GM18511 (cell line): ENCODE results near the gene TASL.
"Not testable (repeated sequence)": the region's sequence is repeated elsewhere in the genome, so short reads cannot be mapped to it uniquely, and the experiment has no call there.

Experiments
- ATAC-seq: cut with Tn5 transposase; IDR thresholded peaks from one replicate; pipeline ENCODE4 v1.9.1; 2021; ENCODE audit warnings: mild to moderate bottlenecking, moderate library complexity; ENCODE audit not compliant: unreplicated experiment

The TASL gene, protein sequence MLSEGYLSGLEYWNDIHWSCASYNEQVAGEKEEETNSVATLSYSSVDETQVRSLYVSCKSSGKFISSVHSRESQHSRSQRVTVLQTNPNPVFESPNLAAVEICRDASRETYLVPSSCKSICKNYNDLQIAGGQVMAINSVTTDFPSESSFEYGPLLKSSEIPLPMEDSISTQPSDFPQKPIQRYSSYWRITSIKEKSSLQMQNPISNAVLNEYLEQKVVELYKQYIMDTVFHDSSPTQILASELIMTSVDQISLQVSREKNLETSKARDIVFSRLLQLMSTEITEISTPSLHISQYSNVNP

DNA sequence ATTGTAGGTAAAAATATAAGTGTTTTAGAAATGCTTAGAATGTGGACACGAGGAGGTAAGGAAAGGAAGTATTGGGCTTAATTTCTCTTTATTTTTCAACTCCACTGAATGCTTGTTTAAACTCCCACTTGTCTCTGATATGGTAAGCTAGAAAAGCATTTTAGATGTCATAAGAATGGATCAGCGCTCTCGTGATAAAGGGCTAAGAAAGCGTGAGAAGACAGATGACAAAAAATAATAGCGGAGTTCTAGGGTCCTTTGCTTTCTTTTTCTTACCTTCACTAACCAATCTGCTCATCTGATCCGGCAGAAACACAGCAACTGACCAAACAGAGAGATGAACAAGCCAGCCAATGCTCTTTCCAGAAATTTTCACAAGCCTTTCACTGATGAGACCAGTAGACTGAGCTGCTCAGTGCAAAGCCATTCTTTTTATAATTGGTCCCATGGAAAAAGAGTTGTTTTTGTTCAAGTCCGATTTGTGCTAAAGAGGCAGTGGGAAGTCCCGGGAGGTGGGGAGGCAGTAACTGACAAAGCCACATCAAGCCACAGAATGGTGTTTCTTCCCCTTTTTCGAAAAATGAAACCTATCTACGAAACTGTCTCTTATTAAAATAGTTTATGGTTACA, at the start of gene TASL:
TASL (minus strand) TSS at position 405 of the 630 bp plus-strand sequence. CDS start 17,411 bp downstream, outside the sequence.
- ATAC-seq = peak; percentile 83

DNA sequence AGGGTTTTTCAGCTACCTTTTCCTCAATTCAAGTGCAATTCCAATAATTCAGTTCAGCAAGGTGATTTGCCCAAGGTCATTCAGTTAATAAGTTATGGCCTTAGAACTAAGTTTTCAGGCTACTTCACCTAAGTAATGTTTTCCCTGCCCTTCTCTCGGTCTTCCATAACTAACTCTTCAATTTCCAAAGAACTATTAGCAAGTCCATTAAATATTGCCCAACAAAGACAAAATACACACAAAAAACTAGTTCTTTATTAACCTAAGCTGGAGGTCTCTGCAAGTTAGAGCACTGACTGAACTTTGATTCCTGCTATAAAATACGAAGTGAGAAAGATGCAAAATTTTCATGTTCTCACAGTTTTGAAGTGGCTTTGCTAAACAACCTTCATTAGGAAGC, 48.8 kb upstream of the TASL start:
- ATAC-seq = no peak

DNA sequence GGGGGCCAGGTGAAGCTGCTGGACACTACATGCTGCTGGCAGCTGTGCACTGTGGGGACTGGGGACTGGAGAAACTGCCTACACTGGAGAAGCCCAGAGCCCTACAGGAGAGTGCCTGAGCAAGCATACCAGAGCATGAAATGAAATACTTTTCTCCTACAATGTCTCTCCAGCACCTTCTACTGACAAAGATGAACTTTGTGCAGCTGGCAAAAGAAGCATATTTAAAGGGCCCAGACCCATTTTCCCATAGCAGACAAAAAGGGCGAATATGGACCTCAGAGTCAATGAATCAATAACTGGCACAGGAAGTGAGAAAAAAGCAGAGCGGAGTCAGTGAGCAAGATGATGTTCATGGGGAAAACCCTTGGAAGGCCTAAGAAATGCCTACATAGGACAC, 44.8 kb upstream of the TASL start:
- no peak for ATAC-seq

DNA sequence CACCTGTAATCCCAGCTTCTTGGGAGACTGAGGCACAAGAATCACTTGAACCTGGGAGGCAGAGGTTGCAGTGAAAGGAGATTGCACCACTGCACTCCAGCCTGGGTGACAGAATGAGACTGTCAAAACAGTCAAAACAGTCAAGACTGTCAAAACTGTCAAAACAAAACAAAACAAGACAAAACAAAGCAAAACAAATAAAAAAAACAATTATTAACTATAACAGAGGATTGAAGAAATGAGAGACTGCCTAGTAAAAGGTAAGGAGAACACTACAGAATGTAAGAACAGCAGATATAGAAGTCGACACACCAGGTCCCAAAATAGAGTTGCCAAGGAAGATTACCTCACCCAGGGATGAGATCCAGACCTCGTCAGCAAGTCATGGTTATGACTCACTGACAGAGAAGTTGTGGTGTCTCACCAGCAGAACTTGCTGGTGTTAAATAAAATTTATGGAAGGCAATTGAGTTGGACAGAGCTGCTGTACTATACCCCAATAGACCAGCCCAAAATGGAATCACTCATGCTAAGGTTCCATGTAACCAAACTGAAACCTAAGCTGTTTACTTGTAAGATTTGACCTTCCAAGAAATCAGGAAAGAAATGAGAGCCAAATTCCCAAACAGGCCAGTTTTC, 43.5 kb upstream of the TASL start:
- no peak for ATAC-seq

DNA sequence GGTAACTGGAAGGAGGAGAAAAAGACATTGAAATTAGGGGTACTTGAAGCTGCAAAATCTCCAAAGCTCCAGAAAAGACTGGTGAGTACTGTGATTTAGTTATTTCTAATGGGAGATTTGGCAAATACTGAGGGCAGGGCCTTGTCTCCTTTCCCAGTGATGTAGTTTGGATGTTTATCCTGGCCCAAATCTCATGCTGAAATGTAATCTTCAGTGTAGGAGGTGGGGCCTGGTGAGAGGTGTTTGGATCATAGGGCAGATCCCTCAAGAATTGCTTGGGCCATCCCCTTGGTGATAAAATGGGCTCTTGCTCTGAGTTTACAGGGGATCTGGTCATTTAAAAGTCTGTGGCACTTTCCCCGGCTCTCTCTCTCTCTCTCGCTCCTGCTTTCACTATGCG, 42.6 kb upstream of the TASL start:
- ATAC-seq = no peak

DNA sequence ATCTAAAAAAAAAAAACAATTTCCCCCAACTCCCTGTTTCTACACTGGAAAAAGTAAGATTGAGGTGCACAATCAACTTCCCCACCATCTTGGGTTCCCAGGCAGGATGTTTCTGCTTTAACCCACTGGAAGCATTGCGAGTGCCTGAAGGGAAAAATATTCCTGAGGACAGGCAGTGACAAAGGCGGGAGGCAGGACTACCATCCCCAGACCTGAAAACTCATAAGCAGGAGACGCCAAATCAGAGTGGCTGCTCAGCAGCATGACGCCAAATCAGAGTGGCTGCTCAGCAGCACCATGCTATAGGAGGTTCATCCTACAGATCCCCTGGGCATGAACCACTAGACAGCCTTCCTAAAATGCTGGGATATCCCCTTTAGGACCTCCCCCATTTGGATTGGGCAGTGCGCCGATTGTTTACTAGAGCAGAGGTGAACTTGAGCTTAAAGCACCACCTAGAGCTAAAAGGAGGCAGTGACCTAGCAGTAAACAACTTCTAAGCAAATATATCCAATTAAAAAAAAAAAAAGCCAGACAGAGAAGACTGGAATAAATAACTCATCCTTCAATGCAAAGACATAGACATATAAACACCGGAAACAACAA, 40.7 kb upstream of the TASL start:
- no peak for ATAC-seq

DNA sequence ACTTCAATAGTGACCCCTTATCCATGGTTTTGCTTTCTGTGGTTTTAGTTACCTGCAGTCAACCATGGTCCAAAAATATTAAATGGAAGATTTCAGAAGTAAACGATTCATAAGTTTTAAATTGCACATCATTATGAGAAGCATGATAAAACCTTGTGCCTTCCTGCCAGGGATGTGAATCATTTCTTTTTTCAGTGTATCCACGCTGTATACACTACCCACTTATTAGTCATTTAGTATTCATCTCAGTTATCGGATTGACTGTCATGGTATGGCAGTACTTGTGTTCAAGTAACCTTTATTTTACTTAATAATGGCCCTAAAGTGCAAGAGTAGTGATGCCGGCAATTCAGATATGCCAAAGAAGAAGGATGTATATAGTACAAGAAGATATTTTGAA, 37.7 kb upstream of the TASL start:
- ATAC-seq = peak; percentile 63

DNA sequence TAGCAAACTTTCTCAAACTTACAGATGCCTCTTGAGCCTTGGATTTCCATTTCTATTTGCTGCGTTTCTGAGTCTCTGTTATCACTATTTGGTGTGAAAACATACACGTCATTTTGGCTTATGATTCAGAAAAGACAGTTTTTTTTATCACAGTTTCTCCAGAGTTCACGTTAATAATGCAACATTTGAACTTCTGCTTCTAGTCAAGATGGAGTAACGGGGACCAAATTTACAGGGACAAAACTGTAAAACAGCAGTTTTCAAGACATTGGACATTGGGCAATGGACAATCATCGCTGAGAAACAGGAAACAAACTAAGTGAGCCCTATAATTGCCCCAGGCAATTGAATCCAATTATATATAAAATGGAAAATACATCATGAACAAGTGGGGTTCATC, 36.2 kb upstream of the TASL start:
- ATAC-seq = no peak

DNA sequence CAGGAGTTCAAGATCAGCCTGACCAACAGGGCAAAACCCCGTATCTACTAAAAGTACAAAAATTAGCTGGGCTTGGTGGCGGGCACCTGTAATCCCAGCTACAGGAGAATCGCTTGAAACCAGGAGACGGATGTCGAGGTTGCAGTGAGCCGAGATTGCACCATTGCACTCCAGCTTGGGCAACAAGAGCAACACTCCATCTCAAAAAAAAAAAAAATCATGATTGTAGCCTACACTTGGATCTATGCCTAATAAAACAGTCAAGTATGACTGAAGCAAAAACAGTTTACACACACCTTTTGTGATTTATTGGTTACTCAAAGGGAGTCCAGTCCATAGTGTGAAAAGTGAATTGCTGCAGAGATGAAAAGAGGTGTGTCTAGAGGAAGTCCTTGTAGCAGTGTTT, 34.7 kb upstream of the TASL start:
- no peak for ATAC-seq

DNA sequence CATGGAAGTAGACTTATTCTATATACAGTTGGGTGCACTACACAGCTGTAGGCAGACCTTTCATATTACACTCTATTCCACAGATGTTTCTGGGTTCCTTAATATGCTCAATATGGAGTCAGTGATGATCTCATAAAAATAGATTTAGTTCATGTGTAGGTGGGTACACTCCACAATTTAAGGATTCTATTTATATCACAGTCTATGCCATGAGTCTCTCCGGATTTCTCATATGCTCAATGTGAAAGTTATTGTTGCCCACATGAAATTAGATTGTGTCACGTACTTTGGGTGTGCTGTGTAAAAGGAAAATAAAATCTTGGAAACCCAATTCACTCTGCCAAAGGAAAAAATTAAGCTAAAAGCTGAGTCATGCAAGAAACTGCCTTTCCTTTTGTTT, 32.5 kb upstream of the TASL start:
- ATAC-seq = no peak

DNA sequence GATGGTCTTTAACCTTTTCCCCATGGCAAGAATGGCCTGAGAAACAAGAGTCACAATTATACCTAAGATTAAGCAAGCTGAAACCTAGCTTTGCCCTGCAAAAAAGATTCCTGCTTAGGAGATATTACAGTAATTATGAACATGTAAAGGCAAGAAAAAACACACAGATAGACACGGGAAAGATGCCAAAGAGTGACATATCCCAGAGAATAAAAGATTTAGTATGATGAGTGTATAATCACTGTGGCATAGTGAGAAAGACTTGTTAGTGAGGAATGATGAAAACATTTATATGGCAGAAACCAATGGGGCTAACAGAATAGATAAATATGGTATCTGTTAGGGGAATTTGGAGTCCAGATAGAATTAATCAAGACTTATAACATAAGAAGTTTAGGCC, 29.6 kb upstream of the TASL start:
- ATAC-seq = no peak

DNA sequence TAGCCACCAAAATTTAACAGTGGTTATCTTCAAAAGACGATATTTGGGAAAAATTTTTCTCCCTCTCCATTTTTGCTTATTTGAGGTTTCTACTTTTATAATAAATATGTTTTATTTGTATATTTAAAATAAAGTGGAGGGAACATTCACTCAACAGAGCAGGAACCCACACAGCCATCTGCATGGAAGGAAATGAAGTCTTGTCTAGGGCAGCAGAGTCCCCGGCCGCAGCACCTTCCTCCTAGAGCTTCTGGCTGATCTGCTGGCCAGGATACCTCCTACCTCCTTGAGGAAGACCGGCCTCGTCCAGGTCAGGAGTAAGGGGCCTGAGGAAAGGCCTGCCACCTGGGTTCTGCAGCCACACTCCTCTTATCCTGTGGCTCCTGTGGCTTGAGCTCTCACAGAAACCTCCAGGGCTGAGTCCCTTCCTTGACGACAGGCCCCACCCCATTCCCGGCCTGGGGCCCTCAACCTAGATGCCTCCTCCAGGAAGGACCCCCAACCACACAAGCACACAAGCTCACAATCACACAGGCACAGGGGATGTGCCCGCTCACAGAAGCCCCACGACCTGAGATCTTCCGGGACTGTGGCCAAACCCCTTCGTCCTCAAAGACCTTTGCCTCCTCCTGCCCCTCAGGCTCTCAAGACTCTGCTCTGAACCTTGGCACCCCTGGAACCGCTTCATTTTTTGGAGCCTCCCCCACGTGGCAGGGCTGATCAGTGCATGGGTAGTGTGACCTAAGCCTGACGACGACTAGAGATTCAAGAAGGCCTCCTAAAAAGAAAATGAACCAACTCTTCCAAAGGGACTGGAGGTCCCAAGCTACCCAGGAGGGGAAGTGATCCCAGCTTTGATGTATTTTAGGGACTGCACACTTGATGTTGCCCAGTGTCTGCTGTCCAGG, 23.0 kb upstream of the TASL start:
- ATAC-seq = not testable (repeated sequence)

DNA sequence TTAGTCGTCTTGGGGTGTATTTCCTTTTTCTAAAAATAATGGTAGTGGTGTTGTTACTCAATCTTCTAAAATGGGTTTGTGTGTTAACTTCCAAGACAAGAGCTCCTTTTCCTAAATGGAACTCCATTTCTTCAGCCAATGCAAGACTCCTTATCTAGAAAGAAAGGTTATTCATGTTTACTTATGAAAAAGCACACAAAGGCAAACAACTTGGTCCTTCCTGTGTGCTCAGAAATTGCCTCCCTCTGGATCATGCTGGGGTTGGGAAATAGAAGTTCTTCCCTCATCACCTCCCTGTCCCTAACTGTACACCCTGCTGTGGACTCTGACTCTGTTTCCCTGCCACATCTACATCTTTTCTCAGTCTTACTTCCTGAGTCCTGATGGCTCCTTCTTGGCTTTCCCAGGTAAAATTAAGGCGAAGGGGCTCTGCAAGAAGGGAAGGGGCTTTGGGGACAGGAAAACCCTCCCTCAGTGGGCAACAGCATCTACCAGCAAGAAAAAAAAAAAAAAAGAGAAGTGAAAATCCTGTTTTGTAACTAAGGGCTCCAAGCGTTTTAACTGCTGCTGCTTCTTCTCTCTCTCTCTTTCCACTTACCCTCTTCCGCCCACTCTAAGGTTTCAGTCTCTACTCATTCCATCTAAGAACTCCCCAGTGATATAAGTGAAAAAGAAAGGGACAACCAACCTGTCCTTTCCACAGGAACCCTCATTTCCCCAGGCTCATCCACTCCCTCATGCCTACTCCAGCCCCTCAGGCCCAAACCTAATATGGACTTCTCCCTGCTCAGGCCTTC, 19.8 kb upstream of the TASL start:
- ATAC-seq = peak; percentile 84

DNA sequence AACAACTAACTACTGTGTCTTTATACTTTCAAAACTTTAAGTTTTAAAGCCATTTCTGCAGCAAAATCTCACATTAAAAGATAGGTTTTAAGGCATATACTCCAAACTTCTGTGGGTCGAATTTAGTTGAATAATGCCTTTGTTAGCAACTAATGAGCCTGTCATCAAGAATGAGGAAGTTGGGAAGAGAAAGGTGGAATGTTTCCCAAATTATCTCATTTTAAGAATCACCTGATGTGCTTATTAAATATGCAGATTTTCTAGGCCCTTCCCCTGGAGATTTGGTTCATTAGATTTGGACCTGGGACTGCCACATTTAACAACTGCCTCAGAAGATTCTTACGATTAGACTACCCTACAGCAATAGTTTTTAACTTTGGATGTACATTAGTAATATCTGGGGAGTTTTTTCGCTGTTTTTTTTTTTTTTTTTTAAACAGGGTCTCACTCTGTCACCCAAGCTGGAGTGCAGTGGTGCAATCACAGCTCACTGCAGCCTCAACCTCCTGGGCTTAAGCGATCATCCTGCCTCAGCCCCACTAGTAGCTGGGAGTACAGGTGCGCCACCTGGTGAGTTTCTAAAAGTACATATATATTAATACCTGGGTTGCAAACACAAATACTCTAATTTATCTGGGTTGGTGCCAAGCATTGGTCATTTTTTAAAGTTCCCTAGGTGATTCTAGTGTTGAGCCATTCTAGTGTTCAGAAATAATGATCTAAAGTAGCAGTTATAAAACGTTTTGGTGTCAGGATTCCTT, 16.1 kb upstream of the TASL start:
- peak; percentile 44 for ATAC-seq

DNA sequence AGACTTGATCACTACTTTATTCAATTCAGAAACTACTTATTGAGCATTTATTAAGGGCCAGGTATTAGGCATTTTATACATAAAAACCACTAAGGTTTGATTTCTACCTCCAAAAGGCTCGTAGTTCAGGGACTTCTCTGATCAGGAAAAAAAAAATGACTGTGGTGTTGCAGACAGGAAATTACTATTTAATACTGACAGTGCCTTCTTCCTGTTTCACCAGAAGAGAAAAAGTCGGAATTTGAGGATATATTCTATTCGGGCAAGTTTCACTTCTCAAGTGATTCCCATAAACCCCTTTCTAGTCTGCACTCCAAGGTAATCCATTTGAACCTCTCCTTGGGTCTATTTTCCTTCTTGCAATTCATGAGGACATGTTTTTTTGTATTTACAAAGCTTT, 15.3 kb upstream of the TASL start:
- ATAC-seq = no peak

DNA sequence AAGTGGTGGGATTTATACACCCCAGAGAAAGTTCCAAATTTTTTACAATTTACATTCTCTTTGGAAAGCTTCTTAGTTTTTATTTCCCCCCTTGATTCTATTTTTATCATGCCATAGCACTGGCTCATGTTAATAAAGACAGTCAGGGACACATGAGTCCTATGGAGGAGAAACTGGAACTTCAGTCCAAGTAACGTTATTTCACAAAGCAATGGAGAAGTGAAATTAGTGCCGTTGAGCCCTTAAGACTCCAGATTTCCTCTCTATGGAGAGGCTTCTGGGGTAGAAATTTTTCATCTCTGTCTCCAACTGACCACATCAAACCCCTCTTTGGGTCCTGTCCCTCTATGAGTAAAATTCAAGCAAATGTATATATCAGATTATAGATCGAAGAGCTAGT, 12.8 kb upstream of the TASL start:
- no peak for ATAC-seq

DNA sequence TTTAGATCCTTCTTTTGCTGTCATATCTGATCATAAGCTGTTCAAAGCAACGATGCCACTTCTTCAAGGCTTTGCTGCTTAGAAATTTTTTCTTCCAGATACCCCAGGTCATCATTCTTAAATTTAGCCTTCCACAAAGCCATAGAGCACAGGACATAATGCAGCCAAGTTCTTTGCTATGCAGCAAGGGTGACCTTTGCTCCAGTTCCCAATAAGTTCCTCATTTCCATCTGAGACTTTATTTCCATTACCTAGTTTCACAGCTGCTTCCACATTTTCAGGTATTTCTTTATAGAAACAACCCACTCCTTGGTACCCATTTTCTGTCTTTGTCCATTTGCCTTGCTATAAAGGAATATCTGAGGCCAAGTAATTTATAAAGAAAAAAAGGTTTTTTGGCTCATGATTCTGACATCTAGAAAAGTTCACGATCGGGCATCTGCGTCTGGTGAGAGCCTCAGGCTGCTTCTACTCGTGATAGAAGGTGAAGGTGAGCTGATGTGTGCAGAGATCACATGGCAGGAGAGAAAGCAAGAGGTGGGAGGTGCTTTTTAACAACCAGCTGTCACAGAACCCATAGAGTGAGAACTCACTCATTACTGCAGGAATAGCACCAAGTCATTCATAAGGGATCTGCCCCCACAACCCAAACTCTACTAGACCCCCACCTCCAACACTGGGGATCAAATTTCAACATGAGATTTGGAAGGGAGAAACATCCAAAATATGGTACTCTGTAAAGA, 11.8 kb upstream of the TASL start:
- peak; percentile 52 for ATAC-seq

DNA sequence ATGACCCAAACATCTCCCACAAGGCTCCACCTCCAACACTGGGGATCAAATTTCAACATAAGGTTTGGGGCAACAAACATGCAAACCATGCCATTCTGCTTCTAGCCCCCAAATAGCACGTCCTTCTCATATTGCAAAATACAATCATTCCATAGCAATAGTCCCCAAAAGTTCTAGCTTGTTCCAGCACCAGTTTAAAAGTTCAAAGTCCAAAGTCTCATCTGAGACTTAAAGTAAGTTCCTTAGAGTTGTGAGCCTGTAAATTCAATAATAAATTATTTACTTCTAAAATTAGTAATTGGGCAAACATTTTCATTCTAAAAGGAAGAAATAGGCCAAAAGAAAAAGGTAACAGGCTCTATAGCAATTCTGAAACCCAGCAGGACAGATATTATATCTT, 8.9 kb upstream of the TASL start:
- no peak for ATAC-seq

DNA sequence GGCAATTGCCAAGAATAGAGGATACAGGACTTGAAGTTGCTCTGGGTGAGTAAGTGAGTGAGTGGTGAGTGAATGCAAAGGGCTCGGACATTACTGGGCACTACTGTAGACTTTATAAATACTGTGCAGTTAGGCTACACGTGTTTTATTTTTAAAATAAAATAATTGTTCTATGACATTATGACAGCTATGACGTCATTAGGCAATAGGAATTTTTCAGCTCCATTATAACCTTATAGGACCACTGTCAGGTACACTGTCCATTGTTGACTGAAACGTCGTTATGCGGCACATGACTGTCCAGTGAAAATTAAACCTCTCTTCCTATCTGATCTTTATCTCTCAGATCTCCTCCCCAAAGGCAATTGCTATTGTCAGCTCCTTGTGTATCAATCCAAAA, 5.1 kb upstream of the TASL start:
- no peak for ATAC-seq
